ENCODE results near the gene HDGFL1. TPM values are rescaled to one million over a fixed set of nuclear protein-coding genes. Genes with fewer than 3 reads are reported as not detected.

Gene HDGFL1
- total RNA-seq, 2 experiments from 2014 or later: not detected

DNA sequence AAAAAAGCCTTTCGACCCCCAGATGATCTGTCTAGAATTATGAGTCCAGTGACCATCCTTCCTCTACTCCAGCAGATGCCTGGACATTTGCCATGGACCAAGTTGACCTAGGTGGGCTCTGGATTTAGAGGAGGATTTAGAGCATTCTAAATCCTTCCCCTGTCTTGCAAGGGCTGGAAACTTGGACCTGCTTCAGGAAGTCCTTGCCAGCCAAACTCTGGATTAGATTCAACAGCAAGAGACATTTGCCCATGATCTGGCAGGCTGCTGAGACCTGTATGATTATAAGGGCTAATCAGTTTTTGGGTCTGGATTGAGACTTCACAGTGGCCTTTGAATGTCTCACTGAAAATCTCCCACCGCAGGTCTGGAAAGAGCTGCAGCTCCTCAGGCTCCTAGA, 13.1 kb upstream of the HDGFL1 start:
- no peak overlapping the region for H3K4me3 Mint-ChIP-seq
- no peak for ATAC-seq
- no peaks in the 10 kb centered on the region for H3K4me1 Mint-ChIP-seq (ENCODE audit: low read depth)
- H3K9me3 Mint-ChIP-seq: no peaks in the 10 kb centered on the region
- H3K27me3 Mint-ChIP-seq: peaks cover 2% of the 10 kb centered on the region
- H3K27ac Mint-ChIP-seq: no peak overlapping the region
- POLR2A ChIA-PET: no interaction called here
- no peak for DNase-seq
- no peaks in the 10 kb centered on the region for H3K36me3 Mint-ChIP-seq (ENCODE audit: low read depth)
- CTCF ChIA-PET: no interaction called here
- TF ChIP-seq, protein P1, sequence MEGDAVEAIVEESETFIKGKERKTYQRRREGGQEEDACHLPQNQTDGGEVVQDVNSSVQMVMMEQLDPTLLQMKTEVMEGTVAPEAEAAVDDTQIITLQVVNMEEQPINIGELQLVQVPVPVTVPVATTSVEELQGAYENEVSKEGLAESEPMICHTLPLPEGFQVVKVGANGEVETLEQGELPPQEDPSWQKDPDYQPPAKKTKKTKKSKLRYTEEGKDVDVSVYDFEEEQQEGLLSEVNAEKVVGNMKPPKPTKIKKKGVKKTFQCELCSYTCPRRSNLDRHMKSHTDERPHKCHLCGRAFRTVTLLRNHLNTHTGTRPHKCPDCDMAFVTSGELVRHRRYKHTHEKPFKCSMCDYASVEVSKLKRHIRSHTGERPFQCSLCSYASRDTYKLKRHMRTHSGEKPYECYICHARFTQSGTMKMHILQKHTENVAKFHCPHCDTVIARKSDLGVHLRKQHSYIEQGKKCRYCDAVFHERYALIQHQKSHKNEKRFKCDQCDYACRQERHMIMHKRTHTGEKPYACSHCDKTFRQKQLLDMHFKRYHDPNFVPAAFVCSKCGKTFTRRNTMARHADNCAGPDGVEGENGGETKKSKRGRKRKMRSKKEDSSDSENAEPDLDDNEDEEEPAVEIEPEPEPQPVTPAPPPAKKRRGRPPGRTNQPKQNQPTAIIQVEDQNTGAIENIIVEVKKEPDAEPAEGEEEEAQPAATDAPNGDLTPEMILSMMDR (IDR thresholded peaks at IDR 0.05): no peak
- intact Hi-C loops (cut with micrococcal nuclease): no loop called here

DNA sequence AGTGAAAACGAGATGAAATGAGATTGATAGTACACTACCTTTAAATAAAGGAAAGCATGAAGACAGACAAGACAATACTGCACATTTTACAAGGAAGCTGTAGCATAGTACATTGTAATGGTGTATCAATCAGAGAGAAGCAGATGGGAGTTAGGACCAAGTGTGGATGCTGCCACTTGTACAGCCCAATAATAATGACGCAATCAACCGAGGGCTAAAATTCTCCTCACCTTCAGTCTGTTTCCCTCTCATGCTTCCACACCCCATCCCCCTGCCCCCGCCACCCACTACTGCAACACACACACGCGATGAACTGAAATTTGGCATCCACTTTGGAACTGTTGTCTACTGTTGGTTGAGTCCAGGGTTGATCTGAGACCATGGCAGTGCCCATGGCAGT, 12.4 kb upstream of the HDGFL1 start:
- CTCF ChIA-PET: no interaction called here
- Mint-ChIP-seq H3K4me3 (no peak overlapping the region), H3K36me3 (ENCODE audit: low read depth) (no peaks in the 10 kb centered on the region), H3K27me3 (peaks cover 2% of the 10 kb centered on the region), H3K9me3 (no peaks in the 10 kb centered on the region), H3K4me1 (ENCODE audit: low read depth) (no peaks in the 10 kb centered on the region), H3K27ac (no peak overlapping the region)
- no peak for ATAC-seq
- POLR2A ChIA-PET: no interaction called here
- TF ChIP-seq, protein P1 (IDR thresholded peaks at IDR 0.05): no peak
- no peak for DNase-seq
- intact Hi-C loops (cut with micrococcal nuclease): no loop called here

DNA sequence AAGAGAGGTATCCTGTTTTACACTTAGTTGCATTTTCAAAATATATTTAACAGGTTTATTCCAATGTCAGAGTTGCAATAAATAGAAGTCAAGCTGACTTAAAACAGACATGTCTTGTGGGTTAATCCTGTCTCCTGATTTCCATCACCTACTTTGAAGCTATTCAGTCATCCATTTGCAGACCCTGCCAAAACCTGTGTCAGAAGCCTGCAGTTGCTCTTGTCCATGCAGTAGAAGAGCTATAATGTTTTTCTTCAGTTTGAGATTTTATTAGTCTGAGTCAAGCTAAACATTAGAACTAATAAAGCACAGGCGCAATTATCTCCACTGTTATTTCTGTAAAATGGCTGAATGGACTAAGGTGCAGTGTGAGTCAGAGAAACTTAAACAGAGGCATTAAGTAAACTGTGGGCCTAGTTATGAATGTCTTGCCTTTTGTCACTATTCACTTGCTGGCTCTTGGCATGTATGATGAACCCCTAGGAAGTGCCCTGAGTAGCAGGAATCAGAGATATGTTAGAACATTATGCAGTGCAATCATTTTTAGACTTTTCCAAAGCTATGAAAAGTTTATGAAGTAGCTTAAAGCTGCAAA, 11.0 kb upstream of the HDGFL1 start:
- Mint-ChIP-seq H3K4me3 (no peak overlapping the region), H3K9me3 (no peaks in the 10 kb centered on the region), H3K36me3 (ENCODE audit: low read depth) (no peaks in the 10 kb centered on the region), H3K4me1 (ENCODE audit: low read depth) (no peaks in the 10 kb centered on the region), H3K27me3 (peaks cover 2% of the 10 kb centered on the region), H3K27ac (no peak overlapping the region)
- no peak for ATAC-seq
- CTCF ChIA-PET: no interaction called here
- TF ChIP-seq, protein P1 (IDR thresholded peaks at IDR 0.05): no peak
- no peak for DNase-seq
- intact Hi-C loops (cut with micrococcal nuclease): no loop called here
- POLR2A ChIA-PET: no interaction called here

DNA sequence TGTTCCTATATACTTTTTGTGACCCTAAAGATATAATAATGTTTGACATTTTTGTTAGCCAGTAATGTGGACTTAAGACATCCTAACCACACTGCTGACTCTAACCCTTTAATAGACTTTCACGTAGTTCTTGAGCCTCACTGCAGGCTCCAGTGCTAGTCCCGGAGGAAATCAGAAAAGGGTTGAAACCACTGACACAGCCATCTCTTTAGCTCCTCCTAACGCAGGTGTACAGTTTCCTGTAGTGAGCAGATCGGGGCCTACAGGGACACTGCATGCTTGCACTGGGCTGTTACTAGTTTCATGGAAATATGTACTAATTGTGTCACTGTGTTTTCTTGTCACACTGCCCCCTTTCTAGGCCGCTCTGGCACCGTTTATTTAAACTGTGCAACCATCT, 512 bp upstream of the HDGFL1 start:
- DNase-seq (no peak), ATAC-seq (no peak)
- intact Hi-C loops (cut with micrococcal nuclease): no loop called here
- Mint-ChIP-seq H3K4me3 (no peak overlapping the region), H3K27me3 (no peaks in the 10 kb centered on the region), H3K27ac (no peak overlapping the region), H3K9me3 (no peaks in the 10 kb centered on the region), H3K4me1 (ENCODE audit: low read depth) (no peaks in the 10 kb centered on the region), H3K36me3 (ENCODE audit: low read depth) (no peaks in the 10 kb centered on the region)
- POLR2A ChIA-PET: no interaction called here
- TF ChIP-seq, protein P1 (IDR thresholded peaks at IDR 0.05): no peak
- CTCF ChIA-PET: no interaction called here

DNA sequence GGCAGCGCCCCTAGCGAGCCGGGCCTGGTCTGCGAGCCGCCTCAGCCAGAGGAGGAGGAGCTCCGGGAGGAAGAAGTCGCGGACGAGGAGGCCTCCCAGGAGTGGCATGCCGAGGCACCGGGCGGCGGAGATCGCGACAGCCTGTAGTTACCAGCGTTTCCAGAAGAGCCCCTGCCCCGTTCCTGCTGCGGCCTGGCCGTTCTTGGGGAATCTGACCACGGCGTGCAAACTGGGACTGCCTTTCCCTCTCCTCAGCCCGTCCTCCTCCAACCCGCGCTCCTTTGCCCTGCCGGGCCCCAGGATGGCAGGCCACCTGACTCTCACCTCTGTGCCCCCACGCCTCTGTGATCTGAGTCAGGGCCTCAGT, 802 bp downstream of the HDGFL1 start:
- Mint-ChIP-seq H3K27ac (no peak overlapping the region), H3K27me3 (no peaks in the 10 kb centered on the region), H3K4me3 (no peak overlapping the region), H3K4me1 (ENCODE audit: low read depth) (no peaks in the 10 kb centered on the region), H3K9me3 (no peaks in the 10 kb centered on the region), H3K36me3 (ENCODE audit: low read depth) (no peaks in the 10 kb centered on the region)
- intact Hi-C loops (cut with micrococcal nuclease): no loop called here
- DNase-seq (no peak), ATAC-seq (no peak)
- CTCF ChIA-PET: no interaction called here
- TF ChIP-seq, protein P1 (IDR thresholded peaks at IDR 0.05): no peak
- POLR2A ChIA-PET: no interaction called here

Measured in activated CD8-positive, alpha-beta T cell treated with anti-CD3 and anti-CD28 coated beads for 36 hours (primary cell).